DOHH2 (cell line): ENCODE results near the gene HIVEP3.

Experiments
- H3F3A ChIP-seq: fragments of 200-600 bp; sonication (generic), shearing (Covaris generic); 2 replicates; pipeline ENCODE4 v1.6.0; 2016; ENCODE audit warnings: antibody characterized with exemption, mild to moderate bottlenecking; ENCODE audit not compliant: control insufficient read depth, insufficient read depth
- H3K27ac ChIP-seq: fragments of 200-600 bp; sonication (generic); 2 replicates; pipeline ENCODE4 v1.5.1; 2014; ENCODE audit warnings: low read depth, mild to moderate bottlenecking, low read length, moderate library complexity
- H3K27me3 ChIP-seq: fragments of 200-600 bp; sonication (generic); 2 replicates; pipeline ENCODE4 v1.6.1; 2014; ENCODE audit warnings: mild to moderate bottlenecking, low read length, mixed read lengths; ENCODE audit not compliant: control insufficient read depth
- H3K36me3 ChIP-seq: fragments of 200-600 bp; sonication (generic); 2 replicates; pipeline ENCODE4 v1.6.1; 2014; ENCODE audit warnings: mild to moderate bottlenecking, low read length, moderate library complexity, mixed read lengths; ENCODE audit not compliant: control insufficient read depth
- H3K4me1 ChIP-seq: fragments of 200-600 bp; sonication (generic); 2 replicates; pipeline ENCODE4 v1.6.1; 2014; ENCODE audit warnings: mild to moderate bottlenecking, low read length, mixed read lengths; ENCODE audit not compliant: control insufficient read depth
- H3K4me2 ChIP-seq: fragments of 200-600 bp; sonication (generic); 2 replicates; pipeline ENCODE4 v1.6.0; 2014; ENCODE audit warnings: mild to moderate bottlenecking, low read length, moderate library complexity
- H3K4me3 ChIP-seq: fragments of 200-600 bp; sonication (generic); 2 replicates; pipeline ENCODE4 v1.5.1; 2014; ENCODE audit warnings: mild to moderate bottlenecking, low read length, mixed read lengths
- H3K79me2 ChIP-seq: fragments of 200-600 bp; sonication (generic); 2 replicates; pipeline ENCODE4 v1.6.1; 2014; ENCODE audit warnings: mild to moderate bottlenecking, low read length, mixed read lengths; ENCODE audit not compliant: control insufficient read depth
- H3K9me2 ChIP-seq: fragments of 200-600 bp; sonication (generic); replicated peaks from 2 replicates; pipeline ENCODE4 v1.6.1; 2014; ENCODE audit warnings: mild to moderate bottlenecking, low read length, mixed read lengths; ENCODE audit not compliant: control insufficient read depth
- H3K9me3 ChIP-seq: fragments of 200-600 bp; sonication (generic); 2 replicates; pipeline ENCODE4 v1.6.1; 2014; ENCODE audit warnings: antibody characterized with exemption, low read length, mixed read lengths; ENCODE audit not compliant: control insufficient read depth, insufficient read depth
- H4K20me1 ChIP-seq: fragments of 200-600 bp; sonication (generic); 2 replicates; pipeline ENCODE4 v1.6.0; 2014; ENCODE audit warnings: low read depth, mild to moderate bottlenecking, antibody characterized with exemption, low read length, moderate library complexity; ENCODE audit not compliant: control insufficient read depth, insufficient read depth
- CTCF ChIP-seq: fragments of 200-600 bp; sonication (generic); IDR thresholded peaks from one replicate; pipeline ENCODE4 v1.5.1; 2014; ENCODE audit warnings: antibody characterized with exemption, mild to moderate bottlenecking, low read depth, low read length; ENCODE audit not compliant: poor library complexity, severe bottlenecking
- EZH2phosphoT487 ChIP-seq: fragments of 200-600 bp; sonication (generic); IDR thresholded peaks from 2 replicates; pipeline ENCODE4 v1.6.1; 2017; ENCODE audit warnings: borderline replicate concordance, mild to moderate bottlenecking, antibody characterized with exemption, low read length, moderate library complexity, mixed read lengths

HIVEP3 gene

GRCh38 chr1:41775956-41776585 is 142.7 kb downstream of the HIVEP3 start:
- Histone ChIP-seq H3K9me3 (no peaks in the 10 kb centered on the region), H3K36me3 (no peaks in the 10 kb centered on the region), H3K4me2 (no peak overlapping the region), H3K9me2 (no peaks in the 10 kb centered on the region), H3K27ac (no peak overlapping the region), H4K20me1 (no peaks in the 10 kb centered on the region), H3F3A (no peaks in the 10 kb centered on the region), H3K4me1 (no peaks in the 10 kb centered on the region), H3K27me3 (no peaks in the 10 kb centered on the region), H3K79me2 (no peaks in the 10 kb centered on the region), H3K4me3 (no peak overlapping the region)
- no peak for TF ChIP-seq CTCF
- TF ChIP-seq EZH2phosphoT487: no peak

- Histone ChIP-seq H3K79me2 (no peaks in the 10 kb centered on the region), H3K36me3 (no peaks in the 10 kb centered on the region), H3K27me3 (no peaks in the 10 kb centered on the region), H3F3A (no peaks in the 10 kb centered on the region), H3K4me2 (no peak overlapping the region), H3K4me1 (no peaks in the 10 kb centered on the region), H4K20me1 (no peaks in the 10 kb centered on the region), H3K9me2 (no peaks in the 10 kb centered on the region), H3K4me3 (no peak overlapping the region), H3K27ac (no peak overlapping the region), H3K9me3 (no peaks in the 10 kb centered on the region)
- TF ChIP-seq EZH2phosphoT487: no peak
- TF ChIP-seq CTCF: no peak
Measured at GRCh38 chr1:41774471-41774990, 144.2 kb downstream of the HIVEP3 start.

- H3K4me3 ChIP-seq: no peak overlapping the region
- no peaks in the 10 kb centered on the region for H3K9me3 ChIP-seq
- no peaks in the 10 kb centered on the region for H3F3A ChIP-seq
- no peak overlapping the region for H3K4me2 ChIP-seq
- H4K20me1 ChIP-seq: no peaks in the 10 kb centered on the region
- no peak overlapping the region for H3K27ac ChIP-seq
- H3K36me3 ChIP-seq: no peaks in the 10 kb centered on the region
- TF ChIP-seq EZH2phosphoT487 (no peak), CTCF (no peak)
- no peaks in the 10 kb centered on the region for H3K79me2 ChIP-seq
- H3K9me2 ChIP-seq: no peaks in the 10 kb centered on the region
- no peaks in the 10 kb centered on the region for H3K4me1 ChIP-seq
- peaks cover 5% of the 10 kb centered on the region; the same call in 1 of the 2 replicates for H3K27me3 ChIP-seq
Measured at GRCh38 chr1:41773842-41774241, 144.9 kb downstream of the HIVEP3 start.
